IMR-90 (cell line): ENCODE measurements around the gene CAST. TPM values are rescaled to one million over a fixed set of nuclear protein-coding genes. Genes with fewer than 3 reads are reported as not detected.

ENCODE experiments used
- ATAC-seq: fragments of 200-7000 bp; cut with Tn5 transposase; 2 replicates; pipeline ENCODE4 v1.9.1; 2020; ENCODE audit warnings: low read depth, mild to moderate bottlenecking, moderate library complexity
- BruUV-seq: library from RNA; stranded (reverse); fragments of 400-500 nt; replicated peaks from 2 replicates; lab custom pipeline; 2021; lab: Mats Ljungman, UMichigan
- CTCF ChIA-PET: fragments of 300-600 bp; formaldehyde crosslinking; extraction: SDS; loops from one replicate; lab custom pipeline; 2021; ENCODE audit warnings: antibody characterized with exemption; lab: Yijun Ruan, JAX
- POLR2A ChIA-PET: fragments of 300-600 bp; sonication (Branson Sonifier 250); formaldehyde crosslinking; loops from one replicate; lab custom pipeline; 2022; ENCODE audit warnings: antibody characterized with exemption; ENCODE audit not compliant: unreplicated experiment; lab: Charles Lee
- DNase-seq: peaks from one replicate; pipeline ENCODE4 v3.0.0; 2013
- H2AFZ ChIP-seq: replicated peaks from 2 replicates; pipeline ENCODE3; 2013; ENCODE audit warnings: low read length, mild to moderate bottlenecking; ENCODE audit not compliant: poor library complexity
- H2AK5ac ChIP-seq: 2 replicates; pipeline ENCODE4 v1.6.1; 2013; ENCODE audit warnings: low read depth, low read length, inconsistent platforms
- H2AK9ac ChIP-seq: replicated peaks from 2 replicates; pipeline ENCODE3; 2013; ENCODE audit warnings: mild to moderate bottlenecking, low read depth, low read length, moderate library complexity; ENCODE audit not compliant: poor library complexity
- H2BK120ac ChIP-seq: 2 replicates; pipeline ENCODE4 v1.6.1; 2013; ENCODE audit warnings: low read depth, low read length, inconsistent platforms
- H2BK15ac ChIP-seq: 3 replicates; pipeline ENCODE4 v1.6.1; 2013; ENCODE audit warnings: low read depth, low read length, inconsistent platforms
- H2BK20ac ChIP-seq: 2 replicates; pipeline ENCODE4 v1.6.1; 2013; ENCODE audit warnings: low read depth, mild to moderate bottlenecking, inconsistent platforms, low read length, moderate library complexity
- H2BK5ac ChIP-seq: 2 replicates; pipeline ENCODE4 v1.6.1; 2013; ENCODE audit warnings: mild to moderate bottlenecking, low read depth, low read length, inconsistent platforms; ENCODE audit not compliant: poor library complexity, severe bottlenecking
- H3K14ac ChIP-seq: replicated peaks from 2 replicates; pipeline ENCODE4 v1.6.1; 2013; ENCODE audit warnings: low read depth, low read length, inconsistent platforms
- H3K18ac ChIP-seq: 2 replicates; pipeline ENCODE4 v1.6.1; 2013; ENCODE audit warnings: low read depth, low read length, control low read depth
- H3K23ac ChIP-seq: 2 replicates; pipeline ENCODE4 v1.6.1; 2013; ENCODE audit warnings: low read depth, low read length, inconsistent platforms
- H3K27ac ChIP-seq: 2 replicates; pipeline ENCODE4 v1.5.1; 2013; ENCODE audit warnings: mild to moderate bottlenecking, control low read depth, low read length; ENCODE audit not compliant: insufficient read depth
- H3K27me3 ChIP-seq: 2 replicates; pipeline ENCODE4 v1.6.1; 2013; ENCODE audit warnings: low read length; ENCODE audit not compliant: control insufficient read depth, insufficient read depth
- H3K36me3 ChIP-seq: 2 replicates; pipeline ENCODE4 v1.6.1; 2013; ENCODE audit warnings: low read length, mixed read lengths; ENCODE audit not compliant: control insufficient read depth, insufficient read depth
- H3K4ac ChIP-seq: 2 replicates; pipeline ENCODE4 v1.6.1; 2013; ENCODE audit warnings: low read depth, low read length, inconsistent platforms
- H3K4me1 ChIP-seq: 2 replicates; pipeline ENCODE4 v1.6.1; 2013; ENCODE audit warnings: low read length, mixed read lengths; ENCODE audit not compliant: control insufficient read depth, insufficient read depth
- H3K4me2 ChIP-seq: 2 replicates; pipeline ENCODE4 v1.6.1; 2013; ENCODE audit warnings: low read depth, mild to moderate bottlenecking, control low read depth, low read length, moderate library complexity
- H3K4me3 ChIP-seq: 2 replicates; pipeline ENCODE4 v1.5.1; 2013; ENCODE audit warnings: low read depth, mild to moderate bottlenecking, control low read depth, low read length, moderate library complexity; ENCODE audit not compliant: insufficient read depth
- H3K56ac ChIP-seq: 2 replicates; pipeline ENCODE4 v1.6.1; 2013; ENCODE audit warnings: low read length, inconsistent platforms; ENCODE audit not compliant: insufficient read depth; ENCODE audit errors: extremely low read depth
- H3K79me1 ChIP-seq, 2 experiments: 2 replicates each; pipeline ENCODE4 v1.6.1; 2013; ENCODE audit warnings: low read length in 2 of 2, inconsistent platforms in 1 of 2, low read depth in 1 of 2
- H3K9ac ChIP-seq: 2 replicates; pipeline ENCODE4 v1.6.1; 2013; ENCODE audit warnings: low read depth, low read length, control low read depth
- H3K9me1 ChIP-seq: 2 replicates; pipeline ENCODE4 v1.6.1; 2013; ENCODE audit warnings: low read length, inconsistent platforms; ENCODE audit not compliant: insufficient read depth
- H3K9me3 ChIP-seq: 2 replicates; pipeline ENCODE4 v1.6.1; 2013; ENCODE audit warnings: low read length; ENCODE audit not compliant: control insufficient read depth, insufficient read depth
- H4K20me1 ChIP-seq: 2 replicates; pipeline ENCODE4 v1.6.1; 2013; ENCODE audit warnings: low read length, inconsistent platforms; ENCODE audit not compliant: insufficient read depth
- H4K5ac ChIP-seq: 2 replicates; pipeline ENCODE4 v1.6.1; 2013; ENCODE audit warnings: mild to moderate bottlenecking, low read depth, low read length, control low read depth
- H4K8ac ChIP-seq, 2 experiments: 2 replicates each; pipeline ENCODE4 v1.6.1; 2013; ENCODE audit warnings: low read depth in 2 of 2, low read length in 2 of 2, control low read depth in 1 of 2, inconsistent platforms in 1 of 2
- H4K91ac ChIP-seq: 2 replicates; pipeline ENCODE4 v1.6.1; 2013; ENCODE audit warnings: low read depth, low read length, inconsistent platforms; ENCODE audit not compliant: insufficient read depth
- BHLHE40 ChIP-seq: fragments of 150-350 bp; IDR thresholded peaks from 2 replicates; pipeline ENCODE4 v1.6.1; 2016; ENCODE audit warnings: mild to moderate bottlenecking, low read depth, low read length
- CEBPB ChIP-seq: IDR thresholded peaks from 2 replicates; pipeline ENCODE4 v1.6.1; 2012; ENCODE audit warnings: low read depth, low read length, improper control_type of control experiment
- CHD1 ChIP-seq: IDR thresholded peaks from 2 replicates; pipeline ENCODE4 v1.6.1; 2012; ENCODE audit warnings: low read depth, low read length, improper control_type of control experiment
- FOS ChIP-seq: fragments of 150-350 bp; IDR thresholded peaks from 2 replicates; pipeline ENCODE4 v1.6.1; 2016; ENCODE audit warnings: low read depth, low read length
- MAFK ChIP-seq: IDR thresholded peaks from 2 replicates; pipeline ENCODE4 v1.6.1; 2012; ENCODE audit warnings: low read depth, low read length, improper control_type of control experiment
- MAZ ChIP-seq: IDR thresholded peaks from 2 replicates; pipeline ENCODE4 v1.6.1; 2012; ENCODE audit warnings: low read depth, mild to moderate bottlenecking, low read length, improper control_type of control experiment, moderate library complexity, borderline replicate concordance
- MXI1 ChIP-seq: IDR thresholded peaks from 2 replicates; pipeline ENCODE4 v1.6.1; 2012; ENCODE audit warnings: low read depth, mild to moderate bottlenecking, low read length, moderate library complexity, borderline replicate concordance
- NFE2L2 ChIP-seq: fragments of 150-350 bp; IDR thresholded peaks from 2 replicates; pipeline ENCODE4 v1.6.1; 2016; ENCODE audit warnings: low read depth, mild to moderate bottlenecking, low read length
- POLR2A ChIP-seq: IDR thresholded peaks from 2 replicates; pipeline ENCODE4 v1.6.1; 2012; ENCODE audit warnings: mild to moderate bottlenecking, low read depth, low read length
- RAD21 ChIP-seq: IDR thresholded peaks from 2 replicates; pipeline ENCODE4 v1.6.1; 2012; ENCODE audit warnings: low read length, improper control_type of control experiment
- RCOR1 ChIP-seq: IDR thresholded peaks from 2 replicates; pipeline ENCODE4 v1.6.1; 2012; ENCODE audit warnings: mild to moderate bottlenecking, low read length, improper control_type of control experiment; ENCODE audit not compliant: insufficient replicate concordance
- RFX5 ChIP-seq: IDR thresholded peaks from 2 replicates; pipeline ENCODE4 v1.8.0; 2012; ENCODE audit warnings: low read depth, mild to moderate bottlenecking, low read length, moderate library complexity
- SMC3 ChIP-seq: fragments of 150-350 bp; IDR thresholded peaks from 2 replicates; pipeline ENCODE4 v1.6.1; 2016; ENCODE audit warnings: low read depth, mild to moderate bottlenecking, antibody characterized with exemption, low read length, moderate library complexity
- WGBS, 2 experiments: methylation state at CpG; one replicate each; pipeline versions ENCODE4 v1.1.5 to v1.1.7; 2013; ENCODE audit warnings: missing lambda C conversion rate in 2 of 2; ENCODE audit not compliant: insufficient read length in 1 of 2; ENCODE audit errors: extremely low coverage in 2 of 2; 5-methylcytosine and 5-hydroxymethylcytosine counted together
- dilution Hi-C: fragments of 300-500 bp; cut with HindIII; formaldehyde crosslinking; loops from one replicate; pipeline ENCODE4 v1.14.3; 2018; ENCODE audit warnings: low sequenced_read_pairs; ENCODE audit not compliant: unreplicated experiment
- in situ Hi-C: fragments of 300-500 bp; cut with MboI; formaldehyde crosslinking; loops from 3 replicates; pipeline ENCODE4 v1.14.3; 2019; ENCODE audit warnings: low sequenced_read_pairs, inconsistent platforms, mixed read lengths
- intact Hi-C: fragments of 100-400 bp; cut with micrococcal nuclease; formaldehyde crosslinking; loops from 2 replicates; pipeline ENCODE4 v1.10.0; 2022
- polyA plus RNA-seq, 3 experiments: library from polyadenylated mRNA; depleted of rRNA; stranded (reverse); fragments of >200 nt; gene quantifications; 2 replicates each; pipeline ENCODE4 v1.2.3, GENCODE V29; 2012; ENCODE audit warnings: low replicate concordance in 1 of 3
- total RNA-seq: library from RNA; depleted of rRNA; stranded (reverse); fragments of >200 nt; gene quantifications from 2 replicates; pipeline ENCODE4 v1.2.3, GENCODE V29; 2012
- TF ChIP-seq, protein P1 (sequence below): fragments of 150-350 bp; IDR thresholded peaks from 2 replicates; pipeline ENCODE4 v1.6.1; 2017; ENCODE audit warnings: mild to moderate bottlenecking, antibody characterized with exemption, low read length, low read depth
- TF ChIP-seq, protein P2 (sequence below): conservative IDR thresholded peaks from 2 replicates; pipeline ENCODE4 v1.5.1; 2012; ENCODE audit warnings: mild to moderate bottlenecking, low read depth, low read length, improper control_type of control experiment
- TF ChIP-seq, protein P3 (sequence below): fragments of 150-350 bp; IDR thresholded peaks from 2 replicates; pipeline ENCODE4 v1.6.1; 2016; ENCODE audit warnings: low read depth, mild to moderate bottlenecking, low read length, moderate library complexity, borderline replicate concordance

CAST gene
- total and polyA plus RNA-seq, 2 of the 4 experiments (the other 2 are of a cell fraction) = 91.3 to 128 TPM

DNA sequence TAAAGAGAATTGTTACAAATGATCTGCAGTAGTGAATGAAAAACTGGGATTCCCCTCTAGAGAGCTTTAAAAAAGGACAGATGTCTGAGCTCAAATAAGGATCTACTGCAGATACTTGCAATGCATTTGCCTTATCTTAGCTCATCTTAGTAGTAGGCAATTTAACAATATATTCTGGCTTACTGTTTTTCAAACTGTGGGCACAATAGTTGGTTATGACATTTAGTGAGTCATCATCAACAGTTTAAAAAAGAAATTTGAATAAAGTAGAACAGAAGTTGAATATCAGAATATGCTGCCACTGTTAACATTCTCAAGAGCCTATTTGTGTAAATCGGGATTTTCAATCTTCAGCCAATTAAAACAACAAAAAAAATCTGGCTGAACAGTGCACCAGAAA, 6.7 kb upstream of the CAST start:
- Histone ChIP-seq H3K9me1 (peaks cover 8% of the 10 kb centered on the region), H2BK5ac (no peak overlapping the region), H2BK120ac (no peak overlapping the region), H3K56ac (no peak overlapping the region), H3K4me1 (peaks cover 12% of the 10 kb centered on the region), H4K5ac (no peak overlapping the region), H3K9me3 (no peaks in the 10 kb centered on the region), H2BK20ac (no peak overlapping the region), H3K4ac (no peak overlapping the region), H3K79me1 (peaks cover 0 to 4% of the 10 kb centered on the region in 2 experiments; a peak in 2 of 4 replicates), H2AFZ (no peak overlapping the region), H4K20me1 (no peaks in the 10 kb centered on the region), H2BK15ac (no peak overlapping the region), H3K9ac (no peak overlapping the region), H3K27me3 (no peaks in the 10 kb centered on the region), H4K8ac (no peak overlapping the region), H2AK5ac (no peak overlapping the region), H3K4me2 (no peak overlapping the region), H3K4me3 (no peak overlapping the region), H3K36me3 (no peaks in the 10 kb centered on the region), H2AK9ac (no peak overlapping the region), H3K18ac (no peak overlapping the region), H4K91ac (no peak overlapping the region), H3K23ac (peak overlapping the region; percentile 12; the same call in 1 of the 2 replicates), H3K27ac (no peak overlapping the region), H3K14ac (no peak overlapping the region)
- DNase-seq (peak; percentile 42), ATAC-seq (peak; percentile 25; the same call in 1 of the 2 replicates)
- no peak for TF ChIP-seq RCOR1
- TF ChIP-seq CEBPB = no peak
- TF ChIP-seq MXI1 = no peak
- TF ChIP-seq, protein P1, sequence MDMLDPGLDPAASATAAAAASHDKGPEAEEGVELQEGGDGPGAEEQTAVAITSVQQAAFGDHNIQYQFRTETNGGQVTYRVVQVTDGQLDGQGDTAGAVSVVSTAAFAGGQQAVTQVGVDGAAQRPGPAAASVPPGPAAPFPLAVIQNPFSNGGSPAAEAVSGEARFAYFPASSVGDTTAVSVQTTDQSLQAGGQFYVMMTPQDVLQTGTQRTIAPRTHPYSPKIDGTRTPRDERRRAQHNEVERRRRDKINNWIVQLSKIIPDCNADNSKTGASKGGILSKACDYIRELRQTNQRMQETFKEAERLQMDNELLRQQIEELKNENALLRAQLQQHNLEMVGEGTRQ = no peak
- no peak for TF ChIP-seq SMC3
- TF ChIP-seq FOS = no peak
- TF ChIP-seq CHD1 = no peak
- TF ChIP-seq POLR2A = no peak
- no peak for TF ChIP-seq RFX5
- TF ChIP-seq, protein P2, sequence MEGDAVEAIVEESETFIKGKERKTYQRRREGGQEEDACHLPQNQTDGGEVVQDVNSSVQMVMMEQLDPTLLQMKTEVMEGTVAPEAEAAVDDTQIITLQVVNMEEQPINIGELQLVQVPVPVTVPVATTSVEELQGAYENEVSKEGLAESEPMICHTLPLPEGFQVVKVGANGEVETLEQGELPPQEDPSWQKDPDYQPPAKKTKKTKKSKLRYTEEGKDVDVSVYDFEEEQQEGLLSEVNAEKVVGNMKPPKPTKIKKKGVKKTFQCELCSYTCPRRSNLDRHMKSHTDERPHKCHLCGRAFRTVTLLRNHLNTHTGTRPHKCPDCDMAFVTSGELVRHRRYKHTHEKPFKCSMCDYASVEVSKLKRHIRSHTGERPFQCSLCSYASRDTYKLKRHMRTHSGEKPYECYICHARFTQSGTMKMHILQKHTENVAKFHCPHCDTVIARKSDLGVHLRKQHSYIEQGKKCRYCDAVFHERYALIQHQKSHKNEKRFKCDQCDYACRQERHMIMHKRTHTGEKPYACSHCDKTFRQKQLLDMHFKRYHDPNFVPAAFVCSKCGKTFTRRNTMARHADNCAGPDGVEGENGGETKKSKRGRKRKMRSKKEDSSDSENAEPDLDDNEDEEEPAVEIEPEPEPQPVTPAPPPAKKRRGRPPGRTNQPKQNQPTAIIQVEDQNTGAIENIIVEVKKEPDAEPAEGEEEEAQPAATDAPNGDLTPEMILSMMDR = no peak
- TF ChIP-seq RAD21 = no peak
- TF ChIP-seq, protein P3, sequence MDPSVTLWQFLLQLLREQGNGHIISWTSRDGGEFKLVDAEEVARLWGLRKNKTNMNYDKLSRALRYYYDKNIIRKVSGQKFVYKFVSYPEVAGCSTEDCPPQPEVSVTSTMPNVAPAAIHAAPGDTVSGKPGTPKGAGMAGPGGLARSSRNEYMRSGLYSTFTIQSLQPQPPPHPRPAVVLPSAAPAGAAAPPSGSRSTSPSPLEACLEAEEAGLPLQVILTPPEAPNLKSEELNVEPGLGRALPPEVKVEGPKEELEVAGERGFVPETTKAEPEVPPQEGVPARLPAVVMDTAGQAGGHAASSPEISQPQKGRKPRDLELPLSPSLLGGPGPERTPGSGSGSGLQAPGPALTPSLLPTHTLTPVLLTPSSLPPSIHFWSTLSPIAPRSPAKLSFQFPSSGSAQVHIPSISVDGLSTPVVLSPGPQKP = no peak
- TF ChIP-seq BHLHE40 = no peak
- no peak for TF ChIP-seq MAZ
- no peak for TF ChIP-seq NFE2L2
- TF ChIP-seq MAFK = no peak
- no TSS peak for BruUV-seq
- ChIA-PET CTCF (interaction anchor here (0.6 kb wide), 1 partner anchor 223 kb away, joined by 3 read pairs; no protein-coding TSS in a partner anchor), POLR2A (no interaction called here)
- no CpG with 5 or more reads among the region's 1 CpG for WGBS, 2 experiments
- intact Hi-C loops = no loop called here
- dilution Hi-C loops = no loop called here
- in situ Hi-C loops = no loop called here
